ENCODE results near the gene DLX4.
A peak's percentile ranks its signal among the peaks of the same experiment; 100 is the strongest.

DLX4 gene

GRCh38 chr17:49968405-49969133 lies 421 bp upstream of the DLX4 start:
- peak; percentile 87 for DNase-seq (ENCODE audit: low spot score)

GRCh38 chr17:49969795-49970389 lies 902 bp downstream of the DLX4 start:
- no peak for DNase-seq (ENCODE audit: low spot score)

GRCh38 chr17:49970498-49970897 lies 1.5 kb downstream of the DLX4 start:
- DNase-seq (ENCODE audit: low spot score) = no peak

GRCh38 chr17:49971199-49971847 lies 2.3 kb downstream of the DLX4 start:
- no peak for DNase-seq (ENCODE audit: low spot score)

GRCh38 chr17:49971848-49972485 lies 3.0 kb downstream of the DLX4 start:
- DNase-seq (ENCODE audit: low spot score) = peak; percentile 32

GRCh38 chr17:49972486-49973270 lies 3.7 kb downstream of the DLX4 start:
- DNase-seq (ENCODE audit: low spot score) = no peak

- no peak for DNase-seq (ENCODE audit: low spot score)
These were observed 4.3 kb downstream of the DLX4 start for GRCh38 chr17:49973271-49973615.

GRCh38 chr17:49975531-49975930 lies 6.5 kb downstream of the DLX4 start:
- DNase-seq (ENCODE audit: low spot score) = no peak

GRCh38 chr17:49976163-49976827 lies 7.3 kb downstream of the DLX4 start:
- DNase-seq (ENCODE audit: low spot score) = no peak

GRCh38 chr17:49976828-49977202 lies 7.8 kb downstream of the DLX4 start:
- no peak for DNase-seq (ENCODE audit: low spot score)

- DNase-seq (ENCODE audit: low spot score) = peak; percentile 47
These were observed 8.7 kb downstream of the DLX4 start for GRCh38 chr17:49977463-49978389.

- no peak for DNase-seq (ENCODE audit: low spot score)
These were observed 9.5 kb downstream of the DLX4 start for GRCh38 chr17:49978501-49978900.

- DNase-seq (ENCODE audit: low spot score) = no peak
These were observed 10.9 kb downstream of the DLX4 start for GRCh38 chr17:49979748-49980479.

GRCh38 chr17:49980703-49981197 lies 11.8 kb downstream of the DLX4 start:
- DNase-seq (ENCODE audit: low spot score) = no peak

GRCh38 chr17:49984283-49984682 lies 15.3 kb downstream of the DLX4 start:
- no peak for DNase-seq (ENCODE audit: low spot score)

GRCh38 chr17:49984776-49985175 lies 15.8 kb downstream of the DLX4 start:
- DNase-seq (ENCODE audit: low spot score) = no peak

- DNase-seq (ENCODE audit: low spot score) = no peak
These were observed 16.5 kb downstream of the DLX4 start for GRCh38 chr17:49985310-49985990.

GRCh38 chr17:49986396-49987289 lies 17.7 kb downstream of the DLX4 start:
- no peak for DNase-seq (ENCODE audit: low spot score)
